Gastroesophageal sphincter (tissue), 4 donors: ENCODE results near the gene RAB11FIP5. TPM values are rescaled to one million over a fixed set of nuclear protein-coding genes. Genes with fewer than 3 reads are reported as not detected.
"Not testable (repeated sequence)": the region's sequence is repeated elsewhere in the genome, so short reads cannot be mapped to it uniquely, and the experiment has no call there.

Source experiments
- ATAC-seq: fragments of 150-250 bp; one replicate; pipeline ENCODE4 v1.9.1; 2016; ENCODE audit warnings: mild to moderate bottlenecking, moderate library complexity
- H3K27ac ChIP-seq, 4 donors: fragments of 200-600 bp; sonication (generic) in 3 of 4; 1 replicate in 3 of 4; 2 replicates in 1 of 4; pipeline ENCODE4 v1.5.1; 2016 to 2019
- H3K27me3 ChIP-seq: fragments of 200-600 bp; sonication (generic); one replicate; pipeline ENCODE4 v1.5.1; 2019
- H3K36me3 ChIP-seq, 2 donors: fragments of 200-600 bp; sonication (generic); one replicate each; pipeline ENCODE4 v1.5.1; 2019; ENCODE audit warnings: control low read depth in 1 of 2
- H3K4me1 ChIP-seq, 3 donors: fragments of 200-600 bp; sonication (generic); 1 replicate in 2 of 3; 2 replicates in 1 of 3; pipeline ENCODE4 v1.5.1; 2016 to 2019; ENCODE audit warnings: control low read depth in 2 of 3
- H3K4me3 ChIP-seq, 2 donors: fragments of 200-600 bp; sonication (generic); one replicate each; pipeline ENCODE4 v1.5.1; 2019; ENCODE audit warnings: mild to moderate bottlenecking in 1 of 2, moderate library complexity in 1 of 2
- H3K9me3 ChIP-seq, 3 donors: fragments of 200-600 bp; sonication (generic); one replicate each; pipeline ENCODE4 v1.5.1; 2017 to 2019; ENCODE audit warnings: control low read depth in 2 of 3
- CTCF ChIP-seq, 4 experiments: fragments of 200-600 bp in 2 of 4; fragments of 450-650 bp in 2 of 4; sonication (generic) in 1 of 4; IDR thresholded peaks; one replicate each; pipeline ENCODE4 v1.5.1; 2017 to 2019; ENCODE audit warnings: antibody characterized with exemption in 4 of 4, mild to moderate bottlenecking in 2 of 4, moderate library complexity in 2 of 4
- EP300 ChIP-seq: sonication (generic); formaldehyde crosslinking; IDR thresholded peaks from one replicate; pipeline ENCODE4 v1.6.1; 2017; ENCODE audit warnings: antibody characterized with exemption, mild to moderate bottlenecking
- POLR2A ChIP-seq, 2 donors: fragments of 450-650 bp; IDR thresholded peaks; one replicate each; pipeline ENCODE4 v1.6.1; 2017; ENCODE audit warnings: antibody characterized with exemption in 2 of 2, mild to moderate bottlenecking in 2 of 2, moderate library complexity in 1 of 2
- POLR2AphosphoS5 ChIP-seq: sonication (generic); formaldehyde crosslinking; IDR thresholded peaks from one replicate; pipeline ENCODE4 v1.6.1; 2017; ENCODE audit warnings: antibody characterized with exemption
- WGBS, 2 donors: methylation state at CpG; one replicate each; pipeline ENCODE4 v1.1.5; 2018; ENCODE audit warnings: low coverage in 1 of 2; 5-methylcytosine and 5-hydroxymethylcytosine counted together
- total RNA-seq, 4 donors: library from RNA; depleted of rRNA; stranded (reverse); fragments of >200 nt; gene quantifications; one replicate each; pipeline ENCODE4 v1.1.0, GENCODE V29; 2016

Gene RAB11FIP5
- total RNA-seq, 4 donors from 2014 or later = 25.4 to 49.5 (median 29.4) TPM

GRCh38 chr2:73128841-73129535 lies 16.2 kb upstream of the RAB11FIP5 start:
- Histone ChIP-seq H3K4me1 (no peaks in the 10 kb centered on the region), H3K4me3 (no peak overlapping the region), H3K36me3 (no peaks in the 10 kb centered on the region), H3K9me3 (no peaks in the 10 kb centered on the region), H3K27me3 (peaks cover 15% of the 10 kb centered on the region), H3K27ac (no peak overlapping the region)
- no peak for TF ChIP-seq CTCF (IDR thresholded peaks at IDR 0.05)
- TF ChIP-seq POLR2AphosphoS5 = no peak
- TF ChIP-seq POLR2A (IDR thresholded peaks at IDR 0.05) = no peak
- no peak for TF ChIP-seq EP300
- no peak for ATAC-seq
- WGBS, 2 donors = 72 to 77% methylated on average over 6 of the region's 6 CpGs

- Histone ChIP-seq H3K27ac (no peak overlapping the region), H3K4me3 (no peak overlapping the region), H3K4me1 (no peaks in the 10 kb centered on the region), H3K9me3 (no peaks in the 10 kb centered on the region), H3K27me3 (peaks cover 9% of the 10 kb centered on the region), H3K36me3 (no peaks in the 10 kb centered on the region)
- TF ChIP-seq CTCF (IDR thresholded peaks at IDR 0.05) (no peak), POLR2AphosphoS5 (no peak), EP300 (no peak), POLR2A (IDR thresholded peaks at IDR 0.05) (no peak)
- ATAC-seq = no peak
- 17 to 25% methylated on average over 1 of the region's 1 CpG for WGBS, 2 donors
Observed at GRCh38 chr2:73122536-73122935, 9.8 kb upstream of the RAB11FIP5 start.

GRCh38 chr2:73119611-73120239 lies 7.0 kb upstream of the RAB11FIP5 start:
- H3K4me3 ChIP-seq, H3K9me3 ChIP-seq, H3K27ac ChIP-seq, H3K36me3 ChIP-seq, H3K27me3 ChIP-seq, H3K4me1 ChIP-seq, ATAC-seq: not testable (repeated sequence)
- 72 to 79% methylated on average over 2 to 11 of the region's 11 CpGs for WGBS, 2 donors

- H3K36me3 ChIP-seq = no peaks in the 10 kb centered on the region
- H3K9me3 ChIP-seq = no peaks in the 10 kb centered on the region
- no peak for ATAC-seq
- no peak overlapping the region for H3K27ac ChIP-seq
- H3K4me1 ChIP-seq = peaks cover 0 to 8% (median 0%) of the 10 kb centered on the region in 3 donors
- no peaks in the 10 kb centered on the region for H3K27me3 ChIP-seq
- TF ChIP-seq CTCF (IDR thresholded peaks at IDR 0.05) (no peak), EP300 (no peak), POLR2A (IDR thresholded peaks at IDR 0.05) (no peak), POLR2AphosphoS5 (no peak)
- H3K4me3 ChIP-seq = no peak overlapping the region
- WGBS, 2 donors = 71 to 91% methylated on average over 1 of the region's 1 CpG
Observed at GRCh38 chr2:73117441-73117840, 4.7 kb upstream of the RAB11FIP5 start.

GRCh38 chr2:73116182-73116960 lies 3.6 kb upstream of the RAB11FIP5 start:
- 57 to 60% methylated on average over 1 to 8 of the region's 8 CpGs for WGBS, 2 donors
- no peak for TF ChIP-seq POLR2A (IDR thresholded peaks at IDR 0.05)
- no peak for TF ChIP-seq CTCF (IDR thresholded peaks at IDR 0.05)
- Histone ChIP-seq H3K27me3 (no peaks in the 10 kb centered on the region), H3K4me3 (no peak overlapping the region), H3K27ac (no peak overlapping the region), H3K36me3 (no peaks in the 10 kb centered on the region), H3K9me3 (no peaks in the 10 kb centered on the region), H3K4me1 (peaks cover 0 to 16% (median 3%) of the 10 kb centered on the region in 3 donors)
- no peak for ATAC-seq
